OCI-LY1 (cell line): ENCODE measurements around the gene RAPGEF2.

ENCODE experiments used
- CTCF ChIP-seq: fragments of 200-600 bp; sonication (generic), shearing (Covaris generic); IDR thresholded peaks from 2 replicates; pipeline ENCODE4 v1.5.1; 2017; ENCODE audit warnings: mild to moderate bottlenecking, antibody characterized with exemption, low read length, moderate library complexity, mixed read lengths
- EZH2 ChIP-seq: fragments of 200-600 bp; sonication (generic), shearing (Covaris generic); IDR thresholded peaks from 2 replicates; pipeline ENCODE4 v1.8.0; 2017; ENCODE audit warnings: borderline replicate concordance, mixed run types, mild to moderate bottlenecking, antibody characterized with exemption, low read length, moderate library complexity, mixed read lengths

- TF ChIP-seq CTCF = no peak
- no peak for TF ChIP-seq EZH2
These were observed 277.0 kb downstream of the RAPGEF2 start for GRCh38 chr4:159379836-159380235.
